ENCODE measurements around the gene TIPRL.

- TF ChIP-seq POLR2A (IDR thresholded peaks at IDR 0.05) (no peak), CTCF (IDR thresholded peaks at IDR 0.05) (no peak)
Observed at GRCh38 chr1:168210312-168210711, 31.6 kb downstream of the TIPRL start.

Data from thyroid gland (tissue), 4 donors.